Fibroblast of mammary gland (primary cell): ENCODE results near the gene CRACDL.

Experiments used
- DNase-seq: peaks from one replicate; pipeline ENCODE4 v3.0.0-alpha.2; 2010; ENCODE audit warnings: low read depth
- H3K4me3 ChIP-seq: 2 replicates; pipeline ENCODE4 v1.5.1; 2011; ENCODE audit warnings: low read depth, mild to moderate bottlenecking, low read length, moderate library complexity; ENCODE audit not compliant: control insufficient read depth
- CTCF ChIP-seq: conservative IDR thresholded peaks from 2 replicates; pipeline ENCODE4 v1.5.1; 2011; ENCODE audit warnings: low read depth, low read length, inconsistent platforms; ENCODE audit not compliant: control insufficient read depth, insufficient read depth

The CRACDL gene

GRCh38 chr2:98809878-98810587, 126.0 kb downstream of the CRACDL start:
- H3K4me3 ChIP-seq: no peak overlapping the region
- no peak for DNase-seq
- no peak for TF ChIP-seq CTCF

- TF ChIP-seq CTCF: no peak
- no peak for DNase-seq
- H3K4me3 ChIP-seq: no peak overlapping the region
Observed at GRCh38 chr2:98809116-98809515, 126.9 kb downstream of the CRACDL start.

GRCh38 chr2:98808546-98808945, 127.5 kb downstream of the CRACDL start:
- DNase-seq: no peak
- TF ChIP-seq CTCF: no peak
- H3K4me3 ChIP-seq: no peak overlapping the region

GRCh38 chr2:98807929-98808328, 128.1 kb downstream of the CRACDL start:
- H3K4me3 ChIP-seq: no peak overlapping the region
- no peak for DNase-seq
- TF ChIP-seq CTCF: no peak

GRCh38 chr2:98807221-98807620, 128.8 kb downstream of the CRACDL start:
- no peak overlapping the region for H3K4me3 ChIP-seq
- TF ChIP-seq CTCF: no peak
- no peak for DNase-seq

- no peak for DNase-seq
- H3K4me3 ChIP-seq: no peak overlapping the region
- no peak for TF ChIP-seq CTCF
Observed at GRCh38 chr2:98806236-98806697, 129.8 kb downstream of the CRACDL start.
